Osteocyte (in vitro differentiated cells): ENCODE measurements around the gene CYP1A1. TPM values are rescaled to one million over a fixed set of nuclear protein-coding genes. Genes with fewer than 3 reads are reported as not detected.

ENCODE experiments used
- DNase-seq: peaks from one replicate; pipeline ENCODE4 v3.0.0; 2021; ENCODE audit warnings: mixed read lengths; ENCODE audit not compliant: unreplicated experiment; ENCODE audit errors: extremely low spot score
- H3K27ac Mint-ChIP-seq: one replicate; pipeline ENCODE4 v1.8.0; 2021; ENCODE audit warnings: mild to moderate bottlenecking, mixed read lengths; ENCODE audit not compliant: unreplicated experiment
- H3K27me3 Mint-ChIP-seq: one replicate; pipeline ENCODE4 v1.8.0; 2021; ENCODE audit warnings: mixed read lengths; ENCODE audit not compliant: unreplicated experiment
- H3K36me3 Mint-ChIP-seq: one replicate; pipeline ENCODE4 v1.8.0; 2021; ENCODE audit warnings: mixed read lengths; ENCODE audit not compliant: unreplicated experiment
- H3K4me1 Mint-ChIP-seq: one replicate; pipeline ENCODE4 v1.8.0; 2021; ENCODE audit warnings: mixed read lengths; ENCODE audit not compliant: unreplicated experiment
- H3K4me3 Mint-ChIP-seq: one replicate; pipeline ENCODE4 v1.8.0; 2021; ENCODE audit warnings: mild to moderate bottlenecking, moderate library complexity, mixed read lengths; ENCODE audit not compliant: unreplicated experiment
- H3K9me3 Mint-ChIP-seq: one replicate; pipeline ENCODE4 v1.8.0; 2021; ENCODE audit warnings: mixed read lengths; ENCODE audit not compliant: unreplicated experiment
- CTCF ChIP-seq: fragments of 200-600 bp; sonication (generic); IDR thresholded peaks from 2 replicates; pipeline ENCODE4 v1.5.0; 2021; ENCODE audit warnings: antibody characterized with exemption, mild to moderate bottlenecking, moderate library complexity
- total RNA-seq: library from RNA; stranded (reverse); gene quantifications from 2 replicates; pipeline ENCODE4 v1.2.1, GENCODE V29; 2021

Gene CYP1A1
- total RNA-seq, 1 donor from 2014 or later: 0.24 TPM

- no peak overlapping the region for H3K27ac Mint-ChIP-seq
- H3K27me3 Mint-ChIP-seq: peaks cover 50% of the 10 kb centered on the region
These were observed 13.0 kb downstream of the CYP1A1 start for GRCh38 chr15:74712311-74712710.

GRCh38 chr15:74710319-74711094 is 14.8 kb downstream of the CYP1A1 start:
- Mint-ChIP-seq H3K4me3 (no peak overlapping the region), H3K9me3 (no peaks in the 10 kb centered on the region), H3K27me3 (peaks cover 55% of the 10 kb centered on the region), H3K4me1 (no peaks in the 10 kb centered on the region), H3K27ac (no peak overlapping the region), H3K36me3 (no peaks in the 10 kb centered on the region)
- DNase-seq: no peak
- no peak for TF ChIP-seq CTCF

More at GRCh38 chr15:74712311-74712710, 13.0 kb downstream of the CYP1A1 start:
- no peak for DNase-seq
- no peak for TF ChIP-seq CTCF
- H3K4me3 Mint-ChIP-seq: no peak overlapping the region
- no peaks in the 10 kb centered on the region for H3K4me1 Mint-ChIP-seq
- H3K36me3 Mint-ChIP-seq: no peaks in the 10 kb centered on the region
- no peaks in the 10 kb centered on the region for H3K9me3 Mint-ChIP-seq

GRCh38 chr15:74709892-74710291 is 15.4 kb downstream of the CYP1A1 start:
- Mint-ChIP-seq H3K36me3 (no peaks in the 10 kb centered on the region), H3K27me3 (peaks cover 60% of the 10 kb centered on the region)
- no peak for DNase-seq

GRCh38 chr15:74709011-74709410 is 16.3 kb downstream of the CYP1A1 start:
- Mint-ChIP-seq H3K36me3 (no peaks in the 10 kb centered on the region), H3K9me3 (no peaks in the 10 kb centered on the region), H3K4me3 (no peak overlapping the region), H3K4me1 (no peaks in the 10 kb centered on the region), H3K27me3 (peaks cover 63% of the 10 kb centered on the region), H3K27ac (no peak overlapping the region)
- no peak for TF ChIP-seq CTCF
- no peak for DNase-seq

More at GRCh38 chr15:74709892-74710291, 15.4 kb downstream of the CYP1A1 start:
- no peaks in the 10 kb centered on the region for H3K4me1 Mint-ChIP-seq
- H3K4me3 Mint-ChIP-seq: no peak overlapping the region
- no peak for TF ChIP-seq CTCF
- H3K27ac Mint-ChIP-seq: no peak overlapping the region
- no peaks in the 10 kb centered on the region for H3K9me3 Mint-ChIP-seq

- no peak for TF ChIP-seq CTCF
- Mint-ChIP-seq H3K9me3 (no peaks in the 10 kb centered on the region), H3K4me1 (peaks cover 35% of the 10 kb centered on the region), H3K36me3 (peaks cover 3% of the 10 kb centered on the region), H3K4me3 (peak overlapping the region; percentile 100), H3K27ac (no peak overlapping the region), H3K27me3 (peaks cover 12% of the 10 kb centered on the region)
- DNase-seq: no peak
These were observed 28.5 kb downstream of the CYP1A1 start for GRCh38 chr15:74696808-74697207.
